Neural cell (in vitro differentiated cells): Measurements from ENCODE around the gene KIF14. TPM values are rescaled to one million over a fixed set of nuclear protein-coding genes. Genes with fewer than 3 reads are reported as not detected.
"Not testable (repeated sequence)": the region's sequence is repeated elsewhere in the genome, so short reads cannot be mapped to it uniquely, and the experiment has no call there.

Source experiments
- H2AFZ ChIP-seq: fragments of 200-600, 300-800 bp; sonication (generic), shearing (Covaris generic); 2 replicates; pipeline ENCODE4 v1.6.0; 2014; ENCODE audit warnings: low read depth, mild to moderate bottlenecking, antibody characterized with exemption, low read length, moderate library complexity
- H3F3A ChIP-seq: fragments of 200-600 bp; shearing (Covaris generic); 2 replicates; pipeline ENCODE4 v1.6.1; 2016; ENCODE audit warnings: mild to moderate bottlenecking, moderate library complexity, mixed read lengths, antibody characterized with exemption, low read length; ENCODE audit not compliant: insufficient read depth, poor library complexity, severe bottlenecking
- H3K27ac ChIP-seq: fragments of 200-600, 300-800 bp; sonication (generic), shearing (Covaris generic); 2 replicates; pipeline ENCODE4 v1.5.1; 2014; ENCODE audit warnings: mild to moderate bottlenecking, low read length, moderate library complexity
- H3K27me3 ChIP-seq: fragments of 300-800, 200-600 bp; sonication (generic), shearing (Covaris generic); 2 replicates; pipeline ENCODE4 v1.6.0; 2014; ENCODE audit warnings: mild to moderate bottlenecking, low read depth, low read length, moderate library complexity; ENCODE audit not compliant: insufficient read depth
- H3K36me3 ChIP-seq: fragments of 300-800, 200-600 bp; sonication (generic), shearing (Covaris generic); 2 replicates; pipeline ENCODE4 v1.5.1; 2014; ENCODE audit warnings: mild to moderate bottlenecking, antibody characterized with exemption, low read length, moderate library complexity; ENCODE audit not compliant: insufficient read depth
- H3K4me2 ChIP-seq: fragments of 300-800, 200-600 bp; sonication (generic), shearing (Covaris generic); 2 replicates; pipeline ENCODE4 v1.6.0; 2014; ENCODE audit warnings: mild to moderate bottlenecking, low read length
- H3K4me3 ChIP-seq: fragments of 300-800, 200-600 bp; sonication (generic), shearing (Covaris generic); 2 replicates; pipeline ENCODE4 v1.5.1; 2014; ENCODE audit warnings: mild to moderate bottlenecking, low read length, moderate library complexity
- H3K79me2 ChIP-seq: fragments of 200-600 bp; shearing (Covaris generic); replicated peaks from 2 replicates; pipeline ENCODE4 v1.6.0; 2014; ENCODE audit warnings: mild to moderate bottlenecking, low read length, moderate library complexity; ENCODE audit not compliant: insufficient read depth
- H3K9ac ChIP-seq: fragments of 300-800, 200-600 bp; sonication (generic), shearing (Covaris generic); 2 replicates; pipeline ENCODE4 v1.6.1; 2016; ENCODE audit warnings: mild to moderate bottlenecking, low read length, mixed read lengths
- H3K9me2 ChIP-seq: fragments of 200-600 bp; shearing (Covaris generic); 2 replicates; pipeline ENCODE4 v1.6.1; 2016; ENCODE audit warnings: mild to moderate bottlenecking, low read length, mixed read lengths; ENCODE audit not compliant: insufficient read depth
- H3K9me3 ChIP-seq: fragments of 200-600, 300-800 bp; sonication (generic), shearing (Covaris generic); 2 replicates; pipeline ENCODE4 v1.6.1; 2016; ENCODE audit warnings: mild to moderate bottlenecking, mixed run types, low read length, moderate library complexity, mixed read lengths
- H4K20me1 ChIP-seq: fragments of 200-600 bp; shearing (Covaris generic); 2 replicates; pipeline ENCODE4 v1.6.1; 2016; ENCODE audit warnings: mild to moderate bottlenecking, mixed run types; ENCODE audit not compliant: insufficient read depth
- CTCF ChIP-seq: fragments of 450-650 bp; IDR thresholded peaks from 2 replicates; pipeline ENCODE4 v1.5.1; 2014; ENCODE audit warnings: antibody characterized with exemption, mild to moderate bottlenecking, moderate library complexity; ENCODE audit not compliant: poor library complexity, severe bottlenecking
- EP300 ChIP-seq: fragments of 450-650 bp; conservative IDR thresholded peaks from 2 replicates; pipeline ENCODE4 v1.6.1; 2014; ENCODE audit warnings: antibody characterized with exemption, mild to moderate bottlenecking, moderate library complexity; ENCODE audit not compliant: poor library complexity, severe bottlenecking
- EZH2 ChIP-seq: fragments of 200-600, 300-800 bp; shearing (Covaris generic), sonication (generic); IDR thresholded peaks from 2 replicates; pipeline ENCODE4 v1.6.1; 2014; ENCODE audit warnings: antibody characterized with exemption, low read length, borderline replicate concordance, mild to moderate bottlenecking; ENCODE audit not compliant: insufficient read depth, poor library complexity, severe bottlenecking
- MXI1 ChIP-seq: fragments of 450-650 bp; conservative IDR thresholded peaks from 2 replicates; pipeline ENCODE4 v1.6.1; 2014; ENCODE audit warnings: antibody characterized with exemption, mild to moderate bottlenecking; ENCODE audit not compliant: poor library complexity, severe bottlenecking
- POLR2AphosphoS5 ChIP-seq: IDR thresholded peaks from 2 replicates; pipeline ENCODE4 v1.6.1; 2012
- RAD21 ChIP-seq: fragments of 450-650 bp; conservative IDR thresholded peaks from 2 replicates; pipeline ENCODE4 v1.6.1; 2014; ENCODE audit warnings: antibody characterized with exemption, mild to moderate bottlenecking, moderate library complexity
- REST ChIP-seq: IDR thresholded peaks from 2 replicates; pipeline ENCODE4 v1.6.1; 2012; ENCODE audit warnings: borderline replicate concordance
- SMC3 ChIP-seq: fragments of 450-650 bp; conservative IDR thresholded peaks from 2 replicates; pipeline ENCODE4 v1.6.1; 2014; ENCODE audit warnings: antibody characterized with exemption, mild to moderate bottlenecking, moderate library complexity; ENCODE audit not compliant: poor library complexity
- TAF1 ChIP-seq: IDR thresholded peaks from 2 replicates; pipeline ENCODE4 v1.6.1; 2012; ENCODE audit warnings: low read depth
- polyA plus RNA-seq: library from polyadenylated mRNA; depleted of rRNA; stranded (reverse); fragments of >200 nt; gene quantifications from 2 replicates; pipeline ENCODE4 v1.2.3, GENCODE V29; 2014

The KIF14 gene
- polyA plus RNA-seq, 1 donor from 2014 or later: 0.69 TPM

- Histone ChIP-seq H3F3A (no peaks in the 10 kb centered on the region), H2AFZ (no peak overlapping the region), H3K4me2 (no peak overlapping the region), H3K9me2 (no peaks in the 10 kb centered on the region), H4K20me1 (no peaks in the 10 kb centered on the region), H3K27me3 (no peaks in the 10 kb centered on the region), H3K9me3 (no peaks in the 10 kb centered on the region), H3K79me2 (no peaks in the 10 kb centered on the region), H3K4me3 (no peak overlapping the region), H3K27ac (no peak overlapping the region), H3K36me3 (no peaks in the 10 kb centered on the region), H3K9ac (no peak overlapping the region)
- no peak for TF ChIP-seq RAD21
- no peak for TF ChIP-seq SMC3
- TF ChIP-seq EZH2: no peak
- TF ChIP-seq MXI1: no peak
- no peak for TF ChIP-seq POLR2AphosphoS5
- no peak for TF ChIP-seq TAF1
- no peak for TF ChIP-seq CTCF
- TF ChIP-seq REST: no peak
- TF ChIP-seq EP300: no peak
These were observed 95.2 kb downstream of the KIF14 start for GRCh38 chr1:200525090-200525987.

- not testable (repeated sequence) for H2AFZ ChIP-seq, H3K9me3 ChIP-seq
These were observed 96.0 kb downstream of the KIF14 start for GRCh38 chr1:200524551-200524950.

More at GRCh38 chr1:200524551-200524950, 96.0 kb downstream of the KIF14 start:
- H3K27me3 ChIP-seq, H3K27ac ChIP-seq, H4K20me1 ChIP-seq, H3K4me2 ChIP-seq, H3K9ac ChIP-seq, H3K4me3 ChIP-seq, H3K79me2 ChIP-seq, H3F3A ChIP-seq, H3K9me2 ChIP-seq, H3K36me3 ChIP-seq: not testable (repeated sequence)
